Neuronal stem cell (in vitro differentiated cells): ENCODE results near the gene CPNE7.
"Not testable (repeated sequence)": the region's sequence is repeated elsewhere in the genome, so short reads cannot be mapped to it uniquely, and the experiment has no call there.

Source experiments
- DNase-seq: peaks from one replicate; pipeline ENCODE4 v3.0.0-alpha.2; 2013; ENCODE audit warnings: low spot score
- H2AFZ ChIP-seq: one replicate; pipeline ENCODE4 v1.6.1; 2013; ENCODE audit warnings: mild to moderate bottlenecking, low read length, inconsistent platforms
- H2AK5ac ChIP-seq: 2 replicates; pipeline ENCODE4 v1.6.1; 2013; ENCODE audit warnings: low read depth, mild to moderate bottlenecking, inconsistent platforms, low read length, moderate library complexity, mixed read lengths
- H2BK120ac ChIP-seq: 2 replicates; pipeline ENCODE4 v1.6.1; 2013; ENCODE audit warnings: low read depth, mild to moderate bottlenecking, inconsistent platforms, low read length, moderate library complexity, mixed read lengths
- H2BK12ac ChIP-seq: one replicate; pipeline ENCODE4 v1.6.1; 2013; ENCODE audit warnings: low read length, inconsistent platforms
- H2BK15ac ChIP-seq: 2 replicates; pipeline ENCODE4 v1.6.1; 2013; ENCODE audit warnings: mild to moderate bottlenecking, low read length, inconsistent platforms, mixed read lengths
- H2BK5ac ChIP-seq: one replicate; pipeline ENCODE4 v1.6.1; 2013; ENCODE audit warnings: inconsistent platforms, mild to moderate bottlenecking, low read length, moderate library complexity
- H3K14ac ChIP-seq: one replicate; pipeline ENCODE4 v1.6.1; 2013; ENCODE audit warnings: low read length, inconsistent platforms
- H3K18ac ChIP-seq: 2 replicates; pipeline ENCODE4 v1.6.1; 2013; ENCODE audit warnings: low read length, inconsistent platforms
- H3K23ac ChIP-seq: 2 replicates; pipeline ENCODE4 v1.6.1; 2013; ENCODE audit warnings: low read depth, mild to moderate bottlenecking, mixed read lengths, low read length, inconsistent platforms; ENCODE audit not compliant: poor library complexity
- H3K27ac ChIP-seq: replicated peaks from 3 replicates; pipeline ENCODE4 v1.5.1; 2013; ENCODE audit warnings: low read length, inconsistent platforms
- H3K27me3 ChIP-seq, 3 experiments: 2 replicates each; pipeline ENCODE4 v1.6.1; 2013; ENCODE audit warnings: low read length in 3 of 3, mild to moderate bottlenecking in 2 of 3, inconsistent platforms in 1 of 3, low read depth in 1 of 3, mixed read lengths in 1 of 3, moderate library complexity in 1 of 3; ENCODE audit not compliant: control insufficient read depth in 3 of 3, insufficient read depth in 3 of 3
- H3K36me3 ChIP-seq, 2 donors: replicated peaks in 1 of 2; 2 replicates each; pipeline ENCODE4 v1.6.1; 2013; ENCODE audit warnings: low read length in 2 of 2; ENCODE audit not compliant: control insufficient read depth in 2 of 2, insufficient read depth in 2 of 2
- H3K4ac ChIP-seq: 2 replicates; pipeline ENCODE4 v1.6.1; 2013; ENCODE audit warnings: inconsistent platforms, mild to moderate bottlenecking, low read length, moderate library complexity
- H3K4me1 ChIP-seq, 2 donors: 1 replicate in 1 of 2; 2 replicates in 1 of 2; pipeline ENCODE4 v1.6.1; 2013; ENCODE audit warnings: low read length in 2 of 2, low read depth in 1 of 2; ENCODE audit not compliant: control insufficient read depth in 2 of 2, insufficient read depth in 1 of 2
- H3K4me2 ChIP-seq: one replicate; pipeline ENCODE4 v1.6.1; 2013; ENCODE audit warnings: mild to moderate bottlenecking, low read length, inconsistent platforms; ENCODE audit not compliant: insufficient read depth, poor library complexity, severe bottlenecking
- H3K4me3 ChIP-seq, 2 donors: 2 replicates each; pipeline ENCODE4 v1.5.1; 2013; ENCODE audit warnings: low read length in 2 of 2, mild to moderate bottlenecking in 2 of 2, inconsistent platforms in 1 of 2, moderate library complexity in 1 of 2
- H3K79me1 ChIP-seq: one replicate; pipeline ENCODE4 v1.6.1; 2013; ENCODE audit warnings: low read depth, mild to moderate bottlenecking, inconsistent platforms, low read length, moderate library complexity
- H3K9ac ChIP-seq: one replicate; pipeline ENCODE4 v1.6.1; 2013; ENCODE audit warnings: mild to moderate bottlenecking, low read depth, low read length, inconsistent platforms; ENCODE audit not compliant: poor library complexity
- H3K9me3 ChIP-seq, 2 donors: replicated peaks in 1 of 2; 2 replicates each; pipeline versions ENCODE3 to v1.6.1; 2013; ENCODE audit warnings: low read length in 2 of 2, mild to moderate bottlenecking in 2 of 2, inconsistent platforms in 1 of 2, low read depth in 1 of 2, mixed read lengths in 1 of 2, moderate library complexity in 1 of 2; ENCODE audit not compliant: control insufficient read depth in 2 of 2, insufficient read depth in 1 of 2
- H4K8ac ChIP-seq: one replicate; pipeline ENCODE4 v1.6.1; 2013; ENCODE audit warnings: low read depth, mild to moderate bottlenecking, inconsistent platforms, low read length, moderate library complexity
- H4K91ac ChIP-seq: one replicate; pipeline ENCODE4 v1.6.1; 2013; ENCODE audit warnings: low read length, low read depth, mild to moderate bottlenecking, inconsistent platforms; ENCODE audit not compliant: poor library complexity
- WGBS, 2 donors: extraction: QIAGEN DNeasy Blood & Tissue Kit; methylation state at CpG; one replicate each; pipeline ENCODE4 v1.1.7; 2013; ENCODE audit warnings: missing lambda C conversion rate in 2 of 2, mixed read lengths in 1 of 2; ENCODE audit not compliant: insufficient read length in 2 of 2, insufficient replicate concordance in 1 of 2; ENCODE audit errors: extremely low coverage in 2 of 2; 5-methylcytosine and 5-hydroxymethylcytosine counted together

The CPNE7 gene

DNA sequence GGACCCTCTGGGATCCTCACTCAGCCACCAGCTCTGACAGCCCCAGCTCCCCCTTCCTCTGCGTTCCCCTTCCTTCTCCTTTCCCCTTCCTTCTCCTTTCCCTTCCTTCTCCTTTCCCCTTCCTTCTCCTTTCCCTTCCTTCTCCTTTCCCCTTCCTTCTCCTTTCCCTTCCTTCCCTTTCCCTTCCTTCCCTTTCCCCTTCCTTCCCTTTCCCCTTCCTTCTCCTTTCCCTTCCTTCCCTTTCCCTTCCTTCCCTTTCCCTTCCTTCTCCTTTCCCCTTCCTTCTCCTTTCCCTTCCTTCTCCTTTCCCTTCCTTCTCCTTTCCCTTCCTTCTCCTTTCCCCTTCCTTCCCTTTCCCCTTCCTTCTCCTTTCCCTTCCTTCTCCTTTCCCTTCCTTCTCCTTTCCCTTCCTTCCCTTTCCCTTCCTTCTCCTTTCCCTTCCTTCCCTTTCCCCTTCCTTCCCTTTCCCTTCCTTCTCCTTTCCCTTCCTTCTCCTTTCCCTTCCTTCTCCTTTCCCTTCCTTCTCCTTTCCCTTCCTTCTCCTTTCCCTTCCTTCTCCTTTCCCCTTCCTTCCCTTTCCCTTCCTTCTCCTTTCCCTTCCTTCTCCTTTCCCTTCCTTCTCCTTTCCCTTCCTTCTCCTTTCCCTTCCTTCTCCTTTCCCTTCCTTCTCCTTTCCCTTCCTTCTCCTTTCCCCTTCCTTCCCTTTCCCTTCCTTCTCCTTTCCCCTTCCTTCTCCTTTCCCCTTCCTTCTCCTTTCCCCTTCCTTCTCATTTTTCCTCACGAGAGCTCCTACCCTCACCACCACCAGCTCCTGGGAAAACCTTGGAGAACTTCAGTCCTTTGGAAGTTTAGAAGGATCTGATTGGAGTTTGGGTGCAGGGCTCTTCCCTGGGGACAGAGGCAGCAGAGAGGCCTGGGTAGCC, 59.2 kb downstream of the CPNE7 start:
- not testable (repeated sequence) for H3K14ac ChIP-seq, H3K18ac ChIP-seq, H3K4me1 ChIP-seq, H2BK15ac ChIP-seq, H3K27ac ChIP-seq, H3K4ac ChIP-seq, H2AK5ac ChIP-seq, H4K91ac ChIP-seq, DNase-seq, H2BK120ac ChIP-seq, H4K8ac ChIP-seq, H3K4me3 ChIP-seq, H2AFZ ChIP-seq, H3K36me3 ChIP-seq, H3K4me2 ChIP-seq, H3K9me3 ChIP-seq, H3K79me1 ChIP-seq, H2BK5ac ChIP-seq, H2BK12ac ChIP-seq, H3K23ac ChIP-seq
- Histone ChIP-seq H3K9ac (peak overlapping the region; percentile 21), H3K27me3 (peaks cover 0 to 25% (median 5%) of the 10 kb centered on the region in 3 experiments)
- 100% methylated on average over 1 of the region's 2 CpGs; no CpG with 5 or more reads in 1 of the 2 donors for WGBS, 2 donors

- Histone ChIP-seq H3K14ac (no peak overlapping the region), H4K91ac (no peak overlapping the region), H3K9me3 (no peaks in the 10 kb centered on the region), H3K18ac (no peak overlapping the region), H2BK120ac (no peak overlapping the region), H2AK5ac (peak overlapping the region; percentile 84), H4K8ac (no peak overlapping the region), H3K23ac (no peak overlapping the region), H2BK15ac (no peak overlapping the region), H2BK5ac (peak overlapping the region; percentile 53), H3K9ac (no peak overlapping the region), H3K4me1 (peaks cover under 1 to 7% of the 10 kb centered on the region in 2 donors), H2BK12ac (no peak overlapping the region), H3K36me3 (no peaks in the 10 kb centered on the region), H3K4me2 (no peak overlapping the region), H3K4ac (peak overlapping the region; percentile 37), H3K27me3 (peaks cover 0 to 25% (median 5%) of the 10 kb centered on the region in 3 experiments), H3K27ac (no peak overlapping the region), H3K79me1 (no peaks in the 10 kb centered on the region), H3K4me3 (no peak overlapping the region), H2AFZ (no peak overlapping the region)
- DNase-seq: no peak
- WGBS, 2 donors: no CpG with 5 or more reads among the region's 12 CpGs
Observed at GRCh38 chr16:89636663-89637062, 61.1 kb downstream of the CPNE7 start.

DNA sequence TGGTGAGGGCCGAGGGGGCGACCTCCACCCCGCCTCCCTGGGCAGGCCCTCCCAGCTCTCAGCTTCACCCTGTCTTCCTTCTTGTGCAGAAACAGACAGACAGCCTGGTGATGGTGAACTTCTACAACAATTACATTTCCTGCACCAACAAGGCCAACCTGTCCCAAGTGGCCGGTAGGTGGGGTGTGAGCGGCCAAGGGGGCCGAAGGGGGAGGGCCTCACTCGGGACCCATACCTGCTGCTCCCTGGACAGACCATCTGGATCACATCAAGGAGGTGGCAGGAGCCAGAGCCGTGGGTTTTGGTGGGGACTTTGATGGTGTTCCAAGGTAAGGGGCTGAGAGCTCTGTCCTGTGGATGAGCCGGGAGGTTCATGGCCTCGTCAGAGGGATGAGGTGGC, 61.8 kb downstream of the CPNE7 start:
- Histone ChIP-seq H3K23ac (no peak overlapping the region), H2BK5ac (no peak overlapping the region), H3K79me1 (no peaks in the 10 kb centered on the region), H3K4me2 (no peak overlapping the region), H3K9ac (no peak overlapping the region), H4K8ac (no peak overlapping the region), H3K36me3 (no peaks in the 10 kb centered on the region), H2AFZ (no peak overlapping the region), H3K4me3 (no peak overlapping the region), H2AK5ac (peak overlapping the region; percentile 83), H3K27me3 (peaks cover 0 to 23% (median 5%) of the 10 kb centered on the region in 3 experiments), H3K18ac (peak overlapping the region; percentile 57), H3K27ac (no peak overlapping the region), H3K4ac (no peak overlapping the region), H2BK120ac (no peak overlapping the region), H3K4me1 (peaks cover 4 to 7% of the 10 kb centered on the region in 2 donors), H3K9me3 (no peaks in the 10 kb centered on the region), H4K91ac (no peak overlapping the region), H2BK12ac (peak overlapping the region; percentile 14), H3K14ac (no peak overlapping the region), H2BK15ac (no peak overlapping the region)
- DNase-seq: no peak
- no CpG with 5 or more reads among the region's 10 CpGs for WGBS, 2 donors

DNA sequence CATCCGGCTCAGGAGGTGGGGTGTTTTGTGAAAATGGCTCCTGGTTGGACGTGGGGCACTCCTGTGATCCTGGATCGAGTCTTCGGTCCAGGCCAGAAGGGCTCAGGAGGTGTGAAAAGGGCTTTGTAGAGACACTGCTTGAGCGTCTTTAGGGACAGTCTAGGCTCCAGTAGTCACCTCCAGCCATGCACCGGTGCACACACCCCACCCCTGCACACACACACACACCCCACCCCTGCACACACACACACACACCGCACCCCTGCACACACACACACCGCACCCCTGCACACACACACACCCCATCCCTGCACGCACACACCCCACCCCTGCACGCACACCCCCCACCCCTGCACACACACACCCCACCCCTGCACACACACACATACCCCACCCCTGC, 62.9 kb downstream of the CPNE7 start:
- no peak overlapping the region for H2AK5ac ChIP-seq
- H3K14ac ChIP-seq: no peak overlapping the region
- H4K8ac ChIP-seq: no peak overlapping the region
- no peak for DNase-seq
- H3K4ac ChIP-seq: no peak overlapping the region
- no peak overlapping the region for H2BK5ac ChIP-seq
- peaks cover 4 to 7% of the 10 kb centered on the region in 2 donors for H3K4me1 ChIP-seq
- H2BK15ac ChIP-seq: no peak overlapping the region
- no peak overlapping the region for H3K18ac ChIP-seq
- no peaks in the 10 kb centered on the region for H3K9me3 ChIP-seq
- no peak overlapping the region for H2BK120ac ChIP-seq
- H3K4me3 ChIP-seq: no peak overlapping the region
- no peaks in the 10 kb centered on the region for H3K36me3 ChIP-seq
- H4K91ac ChIP-seq: no peak overlapping the region
- no CpG with 5 or more reads among the region's 10 CpGs for WGBS, 2 donors
- H3K9ac ChIP-seq: no peak overlapping the region
- no peak overlapping the region for H3K4me2 ChIP-seq
- H3K27me3 ChIP-seq: peaks cover 0 to 16% (median 5%) of the 10 kb centered on the region in 3 experiments
- H2BK12ac ChIP-seq: no peak overlapping the region
- H3K27ac ChIP-seq: no peak overlapping the region
- H3K79me1 ChIP-seq: peaks cover 1% of the 10 kb centered on the region
- H3K23ac ChIP-seq: no peak overlapping the region
- no peak overlapping the region for H2AFZ ChIP-seq
